BE2C (cell line): ENCODE results near the gene FHAD1.

Experiments used
- DNase-seq: peaks from one replicate; pipeline ENCODE4 v3.0.0-alpha.2; 2020
- H3K27me3 ChIP-seq: fragments of 250-450 bp; sonication (Bioruptor Pico); 2 replicates; pipeline ENCODE4 v1.5.1; 2020; ENCODE audit warnings: mild to moderate bottlenecking
- H3K36me3 ChIP-seq: fragments of 250-450 bp; sonication (Bioruptor Pico); 2 replicates; pipeline ENCODE4 v1.5.1; 2020; ENCODE audit warnings: mild to moderate bottlenecking
- H3K4me1 ChIP-seq: fragments of 250-450 bp; sonication (Bioruptor Pico); 2 replicates; pipeline ENCODE4 v1.5.1; 2020
- H3K4me3 ChIP-seq: 2 replicates; pipeline ENCODE4 v1.5.1; 2011; ENCODE audit warnings: low read depth, low read length
- H3K9me3 ChIP-seq: fragments of 250-450 bp; sonication (Bioruptor Pico); 2 replicates; pipeline ENCODE4 v1.5.1; 2020
- TF ChIP-seq, protein P1 (sequence below): IDR thresholded peaks from 2 replicates; pipeline ENCODE4 v1.5.1; 2012; ENCODE audit warnings: mild to moderate bottlenecking, low read depth, low read length

FHAD1 gene

GRCh38 chr1:15210651-15211375 lies 36.2 kb upstream of the FHAD1 start:
- no peak overlapping the region for H3K4me3 ChIP-seq
- no peaks in the 10 kb centered on the region for H3K27me3 ChIP-seq
- TF ChIP-seq, protein P1, sequence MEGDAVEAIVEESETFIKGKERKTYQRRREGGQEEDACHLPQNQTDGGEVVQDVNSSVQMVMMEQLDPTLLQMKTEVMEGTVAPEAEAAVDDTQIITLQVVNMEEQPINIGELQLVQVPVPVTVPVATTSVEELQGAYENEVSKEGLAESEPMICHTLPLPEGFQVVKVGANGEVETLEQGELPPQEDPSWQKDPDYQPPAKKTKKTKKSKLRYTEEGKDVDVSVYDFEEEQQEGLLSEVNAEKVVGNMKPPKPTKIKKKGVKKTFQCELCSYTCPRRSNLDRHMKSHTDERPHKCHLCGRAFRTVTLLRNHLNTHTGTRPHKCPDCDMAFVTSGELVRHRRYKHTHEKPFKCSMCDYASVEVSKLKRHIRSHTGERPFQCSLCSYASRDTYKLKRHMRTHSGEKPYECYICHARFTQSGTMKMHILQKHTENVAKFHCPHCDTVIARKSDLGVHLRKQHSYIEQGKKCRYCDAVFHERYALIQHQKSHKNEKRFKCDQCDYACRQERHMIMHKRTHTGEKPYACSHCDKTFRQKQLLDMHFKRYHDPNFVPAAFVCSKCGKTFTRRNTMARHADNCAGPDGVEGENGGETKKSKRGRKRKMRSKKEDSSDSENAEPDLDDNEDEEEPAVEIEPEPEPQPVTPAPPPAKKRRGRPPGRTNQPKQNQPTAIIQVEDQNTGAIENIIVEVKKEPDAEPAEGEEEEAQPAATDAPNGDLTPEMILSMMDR: no peak
- 0 out of 2 replicates have a peak, but pooled peaks cover 4% of the 10 kb centered on the region for H3K36me3 ChIP-seq
- no peaks in the 10 kb centered on the region for H3K4me1 ChIP-seq
- H3K9me3 ChIP-seq: no peaks in the 10 kb centered on the region
- no peak for DNase-seq

DNA sequence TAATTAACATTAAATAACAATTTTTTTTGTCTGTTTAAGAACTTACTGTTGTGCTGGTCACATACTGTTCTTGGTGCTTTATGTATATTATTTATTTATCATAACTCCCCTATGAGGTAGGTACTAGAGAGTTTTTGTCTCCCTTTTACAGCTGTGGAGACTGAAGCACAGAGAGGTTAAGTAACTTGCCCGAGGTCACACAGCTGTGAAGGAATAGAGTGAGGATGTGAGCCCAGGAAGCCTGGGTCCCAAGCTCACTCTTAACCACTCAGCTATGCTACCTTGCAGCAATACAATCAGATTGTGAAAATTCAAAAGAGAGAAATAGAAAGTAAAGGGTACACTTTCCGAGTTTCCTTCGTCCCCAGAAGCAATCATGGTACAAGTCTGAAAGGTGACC lies 35.6 kb upstream of the FHAD1 start:
- Histone ChIP-seq H3K4me1 (no peaks in the 10 kb centered on the region), H3K9me3 (no peaks in the 10 kb centered on the region), H3K27me3 (no peaks in the 10 kb centered on the region), H3K36me3 (0 out of 2 replicates have a peak, but pooled peaks cover 4% of the 10 kb centered on the region), H3K4me3 (no peak overlapping the region)
- no peak for DNase-seq
- TF ChIP-seq, protein P1: no peak

GRCh38 chr1:15212216-15212953 lies 34.6 kb upstream of the FHAD1 start:
- no peaks in the 10 kb centered on the region for H3K4me1 ChIP-seq
- H3K9me3 ChIP-seq: no peaks in the 10 kb centered on the region
- H3K27me3 ChIP-seq: no peaks in the 10 kb centered on the region
- H3K36me3 ChIP-seq: 0 out of 2 replicates have a peak, but pooled peaks cover 4% of the 10 kb centered on the region
- TF ChIP-seq, protein P1: no peak
- no peak for DNase-seq
- H3K4me3 ChIP-seq: no peak overlapping the region

- Histone ChIP-seq H3K9me3 (no peaks in the 10 kb centered on the region), H3K36me3 (0 out of 2 replicates have a peak, but pooled peaks cover 4% of the 10 kb centered on the region), H3K4me1 (no peaks in the 10 kb centered on the region), H3K27me3 (no peaks in the 10 kb centered on the region), H3K4me3 (no peak overlapping the region)
- TF ChIP-seq, protein P1: no peak
- DNase-seq: no peak
Measured at GRCh38 chr1:15212954-15213291, 34.1 kb upstream of the FHAD1 start.

GRCh38 chr1:15213341-15213821 lies 33.6 kb upstream of the FHAD1 start:
- TF ChIP-seq, protein P1: no peak
- Histone ChIP-seq H3K36me3 (0 out of 2 replicates have a peak, but pooled peaks cover 4% of the 10 kb centered on the region), H3K4me1 (no peaks in the 10 kb centered on the region), H3K27me3 (no peaks in the 10 kb centered on the region), H3K9me3 (no peaks in the 10 kb centered on the region), H3K4me3 (no peak overlapping the region)
- DNase-seq: no peak

DNA sequence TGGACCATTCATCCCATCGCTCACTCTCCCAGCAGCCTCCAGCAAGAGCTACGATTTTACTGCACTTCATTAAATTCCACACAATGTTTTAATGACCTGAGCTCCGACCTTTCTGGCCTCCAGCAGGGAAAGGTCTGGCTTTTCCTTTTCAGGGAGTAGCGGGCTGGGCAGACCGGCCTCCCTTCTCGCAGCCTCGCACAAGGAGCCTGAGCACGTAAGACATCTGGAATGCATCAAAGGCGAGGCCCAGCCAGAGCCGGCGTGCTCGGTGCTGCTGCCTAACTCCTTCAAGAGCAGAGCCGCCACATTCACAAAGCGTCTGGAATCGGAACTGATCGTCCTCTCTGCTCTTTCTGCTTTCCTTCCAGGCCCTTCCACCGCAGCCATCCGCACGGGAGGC lies 32.5 kb upstream of the FHAD1 start:
- H3K9me3 ChIP-seq: no peaks in the 10 kb centered on the region
- DNase-seq: no peak

More for the DNA sequence above, 32.5 kb upstream of the FHAD1 start:
- peaks cover 4% of the 10 kb centered on the region; the same call in 1 of the 2 replicates for H3K36me3 ChIP-seq
- no peaks in the 10 kb centered on the region for H3K4me1 ChIP-seq
- TF ChIP-seq, protein P1: no peak
- no peaks in the 10 kb centered on the region for H3K27me3 ChIP-seq
- no peak overlapping the region for H3K4me3 ChIP-seq
